HG03097 (cell line): ENCODE measurements around the gene COL5A1.

Source experiments
- ATAC-seq: cut with Tn5 transposase; IDR thresholded peaks from one replicate; pipeline ENCODE4 v1.9.1; 2021; ENCODE audit not compliant: unreplicated experiment, low FRiP score

COL5A1 gene

GRCh38 chr9:134778841-134779411, 137.3 kb downstream of the COL5A1 start:
- ATAC-seq, result no peak

- no peak for ATAC-seq
These were observed 138.0 kb downstream of the COL5A1 start for GRCh38 chr9:134779640-134780039.

DNA sequence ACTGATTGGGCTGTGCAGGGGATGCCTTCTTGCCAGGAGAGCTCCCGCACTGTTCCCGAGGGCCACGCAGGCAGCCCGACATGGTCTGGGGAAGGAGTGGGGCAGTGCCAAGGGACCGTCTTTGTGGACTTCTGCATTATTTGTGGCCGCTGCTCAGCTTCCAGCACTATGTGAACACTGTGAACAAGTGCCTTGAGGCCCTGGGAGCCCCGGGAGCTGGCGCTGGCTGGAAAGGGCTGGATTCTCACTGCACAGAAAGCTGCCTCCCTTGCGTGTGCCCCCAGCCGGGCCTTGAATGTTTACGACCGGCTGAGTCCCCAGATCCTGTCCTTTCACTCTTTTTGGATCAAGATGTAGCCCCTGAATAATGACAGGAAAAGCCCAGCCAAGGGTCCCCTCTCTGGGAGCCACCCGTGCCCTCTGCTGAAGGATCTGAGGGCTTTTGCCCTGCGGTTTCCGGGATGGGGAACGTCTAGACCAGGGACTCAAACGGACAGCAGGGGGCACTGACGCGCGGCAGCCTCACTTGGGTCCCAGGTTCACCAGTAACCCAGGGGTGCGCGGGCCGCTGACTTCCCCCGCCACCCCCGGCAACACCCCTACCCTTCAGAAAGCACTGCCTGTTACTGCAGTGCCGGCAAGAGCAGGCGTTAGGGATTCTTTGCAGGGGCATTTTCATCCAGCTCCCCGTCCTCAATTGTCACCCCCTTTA, 140.1 kb downstream of the COL5A1 start:
- no peak for ATAC-seq

- ATAC-seq, result no peak
These were observed 141.5 kb downstream of the COL5A1 start for GRCh38 chr9:134782921-134783698.

DNA sequence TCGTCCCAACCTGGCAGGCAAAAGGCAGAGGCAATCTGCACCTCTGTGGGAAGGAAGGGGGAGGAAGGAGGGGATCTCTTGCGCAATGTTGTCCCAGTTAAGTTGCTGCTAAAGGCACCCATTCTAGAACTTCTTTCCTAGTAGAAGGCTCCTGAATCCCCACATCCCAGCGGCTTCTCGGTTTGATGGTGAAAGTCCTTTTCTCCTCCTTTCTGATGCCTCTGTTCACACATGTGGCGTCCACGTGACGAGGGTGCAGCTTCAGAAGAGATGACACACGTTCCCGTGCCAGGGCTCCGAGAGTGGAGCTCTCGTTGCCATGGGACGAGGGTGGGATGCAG, 142.1 kb downstream of the COL5A1 start:
- no peak for ATAC-seq

DNA sequence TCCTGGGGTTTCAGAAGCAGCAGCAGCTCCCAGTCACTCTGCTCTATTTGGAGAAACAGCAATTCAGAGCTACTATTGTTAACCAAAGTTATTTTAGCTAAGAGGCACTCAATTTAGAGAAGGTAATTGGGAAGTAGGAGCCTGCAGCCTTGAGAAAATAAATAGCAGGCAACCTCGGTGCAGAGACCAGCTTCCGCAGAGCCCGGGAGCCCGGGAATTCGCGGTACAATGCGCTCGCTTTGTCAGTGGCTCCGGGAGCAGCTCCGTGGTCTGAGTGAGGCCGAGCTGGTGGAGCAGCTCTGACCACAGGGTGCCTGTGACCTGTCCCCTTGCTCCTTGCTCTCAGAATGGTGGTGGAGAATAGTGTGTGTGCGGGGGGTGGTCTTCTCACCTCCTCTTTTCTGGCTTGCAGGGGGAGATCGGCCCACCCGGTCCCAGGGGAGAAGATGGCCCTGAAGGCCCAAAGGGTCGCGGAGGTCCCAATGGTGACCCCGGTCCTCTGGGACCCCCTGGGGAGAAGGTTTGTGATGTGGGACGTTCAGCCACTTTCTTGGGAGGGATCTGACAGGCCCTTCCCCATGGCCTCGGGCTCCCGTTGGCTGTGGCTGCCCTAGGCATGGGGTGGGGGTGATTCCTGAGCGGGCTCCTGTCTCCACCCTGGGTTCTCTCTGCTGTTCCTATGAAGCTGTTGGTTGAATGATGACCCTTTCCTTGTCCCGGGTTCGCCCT, 143.1 kb downstream of the COL5A1 start:
- ATAC-seq, result no peak

DNA sequence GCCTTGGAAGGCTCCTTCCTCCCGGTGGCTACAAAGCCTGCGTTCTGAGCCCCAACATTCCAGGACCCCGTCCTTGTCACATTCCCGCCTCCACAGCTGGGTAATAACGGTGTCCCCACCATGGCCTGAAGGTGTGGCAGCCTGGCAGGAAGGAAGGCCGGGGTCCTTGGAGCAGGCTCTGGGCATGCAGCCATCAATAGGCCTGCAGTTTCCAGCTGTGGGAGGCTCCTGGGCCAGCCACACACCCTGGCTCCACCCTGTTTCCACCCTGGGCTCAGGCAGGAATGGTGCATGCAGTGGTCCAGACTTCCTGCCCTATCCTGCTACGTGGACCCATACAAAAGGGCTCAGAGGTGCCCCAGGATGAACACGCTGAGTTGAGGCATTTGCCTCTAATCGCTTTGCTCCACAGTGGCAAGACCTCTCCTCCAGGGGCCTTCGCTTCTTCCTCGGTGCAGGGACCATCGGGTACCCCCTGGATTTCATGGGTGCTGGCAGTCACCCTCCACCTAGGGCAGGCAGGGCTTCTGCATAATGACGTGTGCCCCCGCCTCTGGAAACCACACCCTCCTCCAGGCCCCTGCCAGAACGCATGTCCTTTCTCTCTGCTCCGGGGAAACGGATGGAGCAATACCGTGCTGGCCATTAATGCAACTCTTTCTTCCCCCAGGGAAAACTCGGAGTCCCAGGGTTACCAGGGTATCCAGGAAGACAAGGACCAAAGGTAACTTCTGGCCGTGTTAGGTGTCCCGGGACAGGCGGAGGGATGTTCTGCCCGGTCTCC, 143.9 kb downstream of the COL5A1 start:
- no peak for ATAC-seq

- ATAC-seq, result no peak
These were observed 146.3 kb downstream of the COL5A1 start for GRCh38 chr9:134787601-134788531.

DNA sequence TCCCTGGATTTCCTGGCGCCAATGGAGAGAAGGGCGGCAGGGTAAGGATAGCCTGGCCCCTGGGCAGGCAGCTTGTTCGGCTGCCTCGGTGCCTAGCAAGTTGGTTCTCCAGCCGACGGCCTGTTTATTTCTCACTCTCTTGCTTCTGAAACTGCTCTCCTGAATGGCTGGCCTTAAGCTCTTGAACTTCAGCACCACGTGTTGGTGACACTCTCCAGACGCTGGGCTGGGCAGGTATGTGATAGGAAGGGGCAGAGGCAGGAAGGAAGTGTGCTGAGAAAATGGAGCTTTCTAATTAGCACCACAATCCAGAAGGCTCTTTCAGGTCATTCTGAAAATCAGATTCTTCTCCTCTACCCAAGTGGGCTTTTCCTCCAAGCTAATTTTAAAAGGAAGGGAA, 147.6 kb downstream of the COL5A1 start:
- no peak for ATAC-seq

DNA sequence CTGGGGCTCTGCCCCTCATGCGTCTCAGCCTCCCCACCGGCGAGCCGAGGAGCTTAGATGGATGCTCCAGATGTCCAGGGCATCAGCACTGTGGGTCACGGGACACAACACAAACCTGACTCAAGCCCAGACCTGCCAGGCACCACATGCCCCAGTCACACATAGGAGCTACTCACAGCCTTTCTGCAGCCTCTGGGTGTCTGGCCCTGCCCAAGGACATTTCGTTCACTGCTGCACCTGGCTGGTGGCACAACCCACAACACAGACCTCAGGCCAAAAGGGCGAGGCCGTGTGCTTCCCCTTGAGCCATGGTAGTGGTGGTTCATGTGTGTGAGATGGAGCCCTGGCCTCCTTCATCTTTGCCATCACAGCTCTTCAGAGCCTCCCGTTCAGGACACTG, 149.4 kb downstream of the COL5A1 start:
- ATAC-seq, result no peak

DNA sequence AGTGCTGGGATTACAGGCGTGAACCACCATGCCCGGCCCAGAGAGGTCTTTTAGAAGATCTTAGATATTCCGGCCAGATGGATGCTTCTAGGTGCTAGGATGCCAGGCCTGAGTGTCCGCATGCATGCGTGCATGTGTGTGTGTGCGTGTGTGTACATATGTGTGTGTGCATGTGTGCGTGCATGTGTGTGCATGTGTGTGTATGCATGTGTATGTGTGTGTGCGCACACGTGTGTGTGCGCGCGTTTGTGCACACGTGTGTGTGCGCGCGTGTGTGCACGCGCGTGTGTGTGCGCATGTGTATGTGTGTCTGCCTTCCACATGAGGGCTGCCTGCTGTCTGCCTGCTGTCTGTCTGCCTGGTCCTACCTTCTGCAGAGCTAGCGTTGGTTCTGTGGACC, 151.0 kb downstream of the COL5A1 start:
- ATAC-seq, result no peak

GRCh38 chr9:134793288-134794188, 151.9 kb downstream of the COL5A1 start:
- ATAC-seq, result no peak

GRCh38 chr9:134794663-134795370, 153.2 kb downstream of the COL5A1 start:
- no peak for ATAC-seq

- ATAC-seq, result no peak
These were observed 153.8 kb downstream of the COL5A1 start for GRCh38 chr9:134795446-134795845.

- no peak for ATAC-seq
These were observed 155.3 kb downstream of the COL5A1 start for GRCh38 chr9:134796882-134797281.

DNA sequence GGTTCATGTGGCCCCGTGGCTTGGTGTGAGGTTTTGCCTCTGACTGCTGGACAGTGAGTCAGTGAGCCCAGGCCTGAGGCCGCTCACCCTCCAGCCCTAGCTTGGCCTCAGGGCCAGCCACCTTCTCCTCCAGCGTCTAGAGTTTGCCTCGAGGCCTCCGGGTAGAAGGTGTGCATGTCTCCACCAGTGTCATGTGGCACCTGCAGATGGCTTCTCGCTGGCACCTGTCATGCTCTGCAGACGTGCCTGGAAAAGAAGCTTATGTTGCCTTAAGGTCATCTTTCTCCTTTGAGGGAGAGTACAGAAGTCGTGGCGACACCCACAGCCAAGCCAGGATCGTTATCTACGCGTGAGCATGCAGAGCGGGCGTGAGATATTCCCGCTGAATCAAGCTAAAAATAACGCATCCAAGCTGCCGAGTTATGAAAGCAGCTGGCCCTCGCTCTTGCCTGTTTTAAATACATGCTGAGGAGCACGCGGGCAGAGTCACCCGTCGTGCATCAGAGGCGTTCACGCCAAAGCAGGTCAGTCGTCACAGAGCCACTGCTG, 159.3 kb downstream of the COL5A1 start:
- no peak for ATAC-seq

- no peak for ATAC-seq
These were observed 160.7 kb downstream of the COL5A1 start for GRCh38 chr9:134802216-134802795.
